HEK293 (cell line): ENCODE results near the gene METTL26.

ENCODE experiments used
- CTCF ChIA-PET: fragments of 350-600 bp; formaldehyde crosslinking; extraction: SDS; loops from one replicate; lab custom pipeline; 2021; ENCODE audit warnings: antibody characterized with exemption; lab: Yijun Ruan, JAX
- POLR2A ChIA-PET: fragments of 300-600 bp; formaldehyde crosslinking; extraction: SDS; loops from one replicate; lab custom pipeline; 2020; ENCODE audit warnings: antibody characterized with exemption, inconsistent platforms; lab: Yijun Ruan, JAX
- H3K27ac ChIP-seq: fragments of 200-500 bp; sonication (Bioruptor generic); 2 replicates; pipeline ENCODE4 v1.5.1; 2014; ENCODE audit warnings: low read depth, low read length, control low read depth, inconsistent platforms; ENCODE audit errors: extremely low read depth
- H3K36me3 ChIP-seq, 2 experiments: fragments of 200-500 bp in 1 of 2; sonication (Bioruptor generic) in 1 of 2; 1 replicate in 1 of 2; 2 replicates in 1 of 2; pipeline ENCODE4 v1.5.1; 2014 to 2017; ENCODE audit warnings: inconsistent platforms in 2 of 2, low read length in 2 of 2; ENCODE audit not compliant: control insufficient read depth in 2 of 2, insufficient read depth in 1 of 2
- H3K4me1 ChIP-seq: fragments of 200-500 bp; sonication (Bioruptor generic); 2 replicates; pipeline ENCODE4 v1.5.1; 2014; ENCODE audit warnings: mild to moderate bottlenecking, low read length, inconsistent platforms; ENCODE audit not compliant: control insufficient read depth, insufficient read depth
- H3K4me3 ChIP-seq: 2 replicates; pipeline ENCODE4 v1.5.1; 2011; ENCODE audit warnings: low read depth, mild to moderate bottlenecking, control low read depth, low read length, moderate library complexity
- H3K9me3 ChIP-seq: fragments of 200-500 bp; sonication (Bioruptor generic); 2 replicates; pipeline ENCODE4 v1.5.1; 2014; ENCODE audit warnings: low read depth, low read length, inconsistent platforms; ENCODE audit not compliant: control insufficient read depth, insufficient read depth
- ATF2 ChIP-seq: fragments of 450-650 bp; formaldehyde crosslinking; IDR thresholded peaks from 2 replicates; pipeline ENCODE4 v1.5.1; 2016; ENCODE audit warnings: missing biosample characterization, missing genetic modification characterization, low read depth
- BCL11A ChIP-seq: fragments of 450-650 bp; formaldehyde crosslinking; IDR thresholded peaks from 2 replicates; pipeline ENCODE4 v1.5.1; 2016; ENCODE audit warnings: low read depth, missing biosample characterization, missing genetic modification characterization
- BCL6B ChIP-seq: fragments of 450-650 bp; formaldehyde crosslinking; IDR thresholded peaks from 2 replicates; pipeline ENCODE4 v1.5.1; 2017; ENCODE audit warnings: missing biosample characterization, missing genetic modification characterization
- GLI2 ChIP-seq: fragments of 450-650 bp; formaldehyde crosslinking; IDR thresholded peaks from 2 replicates; pipeline ENCODE4; 2017; ENCODE audit warnings: missing biosample characterization, missing genetic modification characterization, low read depth, borderline replicate concordance
- GLIS1 ChIP-seq: fragments of 450-650 bp; formaldehyde crosslinking; IDR thresholded peaks from 2 replicates; pipeline ENCODE4 v1.5.1; 2016; ENCODE audit warnings: missing biosample characterization, missing genetic modification characterization
- GLIS2 ChIP-seq: fragments of 450-650 bp; formaldehyde crosslinking; IDR thresholded peaks from 2 replicates; pipeline ENCODE4 v1.5.1; 2016; ENCODE audit warnings: missing biosample characterization, missing genetic modification characterization
- INSM2 ChIP-seq: fragments of 450-650 bp; formaldehyde crosslinking; IDR thresholded peaks from 2 replicates; pipeline ENCODE4 v1.5.1; 2016; ENCODE audit warnings: missing biosample characterization, missing genetic modification characterization
- KLF16 ChIP-seq: fragments of 450-650 bp; formaldehyde crosslinking; IDR thresholded peaks from 2 replicates; pipeline ENCODE4 v1.5.1; 2017; ENCODE audit warnings: missing biosample characterization, missing genetic modification characterization
- PATZ1 ChIP-seq: fragments of 450-650 bp; formaldehyde crosslinking; IDR thresholded peaks from 2 replicates; pipeline ENCODE4 v1.5.1; 2016; ENCODE audit warnings: missing biosample characterization, missing genetic modification characterization
- PRDM10 ChIP-seq: fragments of 450-650 bp; formaldehyde crosslinking; IDR thresholded peaks from 2 replicates; pipeline ENCODE4 v1.5.1; 2016; ENCODE audit warnings: missing biosample characterization, missing genetic modification characterization
- TCF7L2 ChIP-seq: IDR thresholded peaks from 2 replicates; pipeline ENCODE4 v1.6.1; 2011; ENCODE audit warnings: low read depth, mild to moderate bottlenecking, inconsistent platforms, low read length, moderate library complexity, borderline replicate concordance
- ZBTB17 ChIP-seq: fragments of 450-650 bp; formaldehyde crosslinking; IDR thresholded peaks from 2 replicates; pipeline ENCODE4 v1.5.1; 2016; ENCODE audit warnings: missing biosample characterization, missing genetic modification characterization
- ZBTB20 ChIP-seq: fragments of 450-650 bp; formaldehyde crosslinking; IDR thresholded peaks from 2 replicates; pipeline ENCODE4 v1.5.1; 2016; ENCODE audit warnings: missing biosample characterization, missing genetic modification characterization
- ZBTB7A ChIP-seq: fragments of 450-650 bp; formaldehyde crosslinking; IDR thresholded peaks from 2 replicates; pipeline ENCODE4 v1.5.1; 2016; ENCODE audit warnings: low read depth, missing biosample characterization, missing genetic modification characterization
- ZFP3 ChIP-seq: fragments of 450-650 bp; formaldehyde crosslinking; IDR thresholded peaks from 2 replicates; pipeline ENCODE4 v1.5.1; 2016; ENCODE audit warnings: low read depth, missing biosample characterization, missing genetic modification characterization
- ZIC2 ChIP-seq: fragments of 450-650 bp; formaldehyde crosslinking; IDR thresholded peaks from 2 replicates; pipeline ENCODE4 v1.5.1; 2016; ENCODE audit warnings: missing biosample characterization, missing genetic modification characterization
- ZNF302 ChIP-seq: fragments of 450-650 bp; formaldehyde crosslinking; IDR thresholded peaks from 2 replicates; pipeline ENCODE4 v1.5.1; 2016; ENCODE audit warnings: missing biosample characterization, missing genetic modification characterization, low read depth
- ZNF341 ChIP-seq: fragments of 450-650 bp; formaldehyde crosslinking; IDR thresholded peaks from 2 replicates; pipeline ENCODE4; 2016; ENCODE audit warnings: low read depth, missing biosample characterization, missing genetic modification characterization
- ZNF513 ChIP-seq: fragments of 450-650 bp; IDR thresholded peaks from 2 replicates; pipeline ENCODE4 v1.5.1; 2018; ENCODE audit warnings: missing biosample characterization, missing genetic modification characterization
- ZNF610 ChIP-seq: fragments of 450-650 bp; formaldehyde crosslinking; IDR thresholded peaks from 2 replicates; pipeline ENCODE4 v1.5.1; 2016; ENCODE audit warnings: missing biosample characterization, missing genetic modification characterization, borderline replicate concordance
- ZNF629 ChIP-seq: fragments of 450-650 bp; formaldehyde crosslinking; IDR thresholded peaks from 2 replicates; pipeline ENCODE4 v1.5.1; 2017; ENCODE audit warnings: missing biosample characterization, missing genetic modification characterization

METTL26 gene

GRCh38 chr16:669666-670065 lies 33.6 kb upstream of the METTL26 start:
- Histone ChIP-seq H3K4me1 (no peaks in the 10 kb centered on the region), H3K27ac (no peak overlapping the region), H3K9me3 (no peaks in the 10 kb centered on the region), H3K36me3 (peaks cover 0 to 70% of the 10 kb centered on the region in 2 experiments; a peak in 1 of 3 replicates), H3K4me3 (no peak overlapping the region)
- CTCF ChIA-PET = no interaction called here
- POLR2A ChIA-PET = interaction anchor here (1.0 to 6.7 kb wide), 2 partner anchors 11 to 20 kb away, joined by 3 to 57 read pairs; partner anchors contain the start of genes STUB1 and WDR24
- TF ChIP-seq PATZ1 (tag by site-specific recombination) (peak; percentile 21; the same call in 1 of the 2 replicates), ZNF302 (no peak), BCL11A (tag by site-specific recombination) (no peak), GLIS2 (0 out of 2 replicates have a peak, but pooled peaks have one; percentile 34)

GRCh38 chr16:668519-669171 lies 32.5 kb upstream of the METTL26 start:
- Histone ChIP-seq H3K9me3 (no peaks in the 10 kb centered on the region), H3K4me1 (no peaks in the 10 kb centered on the region), H3K4me3 (peak overlapping the region; percentile 90), H3K27ac (peak overlapping the region; percentile 92), H3K36me3 (peaks cover 0 to 62% of the 10 kb centered on the region in 2 experiments; a peak in 1 of 3 replicates)
- POLR2A ChIA-PET = interaction anchor here (1.1 to 6.7 kb wide), 3 partner anchors 8 to 16 kb away, joined by 4 to 57 read pairs (median 10); partner anchors contain the start of genes JMJD8, RHBDL1 and STUB1
- CTCF ChIA-PET = interaction anchor here (0.6 to 1.8 kb wide), 5 partner anchors 10 to 21 kb away, joined by 3 to 7 read pairs (median 4); no protein-coding TSS in a partner anchor
- TF ChIP-seq ZBTB20 = no peak; the same call in 1 of the 2 replicates
- TF ChIP-seq TCF7L2 = no peak
- TF ChIP-seq BCL6B (tag by site-specific recombination) = no peak
- TF ChIP-seq ZBTB7A (tag by site-specific recombination) = 0 out of 2 replicates have a peak, but pooled peaks have one; percentile 10
- no peak for TF ChIP-seq ZFP3 (tag by site-specific recombination)
- TF ChIP-seq ZNF341 (tag by site-specific recombination) = peak; percentile 59; the same call in 1 of the 2 replicates
- no peak for TF ChIP-seq KLF16 (tag by site-specific recombination)
- TF ChIP-seq ZIC2 (tag by site-specific recombination) = peak; percentile 96
- peak; percentile 19; the same call in 1 of the 2 replicates for TF ChIP-seq PRDM10 (tag by site-specific recombination)
- TF ChIP-seq ZNF610 (tag by site-specific recombination) = no peak
- no peak for TF ChIP-seq ZNF513
- no peak for TF ChIP-seq INSM2 (tag by site-specific recombination)
- TF ChIP-seq BCL11A (tag by site-specific recombination) = no peak
- no peak for TF ChIP-seq GLI2 (tag by site-specific recombination)
- no peak for TF ChIP-seq ATF2 (tag by site-specific recombination)
- no peak for TF ChIP-seq ZNF629 (tag by site-specific recombination)
- peak; percentile 38 for TF ChIP-seq ZBTB17 (tag by site-specific recombination)
- TF ChIP-seq GLIS1 (tag by site-specific recombination) = peak; percentile 10; the same call in 1 of the 2 replicates
